Posterior vena cava (tissue), 2 donors: ENCODE results near the gene RNPEPL1. TPM values are rescaled to one million over a fixed set of nuclear protein-coding genes. Genes with fewer than 3 reads are reported as not detected.

Experiments
- DNase-seq: peaks from one replicate; pipeline ENCODE4 v3.0.0-alpha.2; 2020; ENCODE audit warnings: low spot score
- intact Hi-C, 2 donors: fragments of 100-400 bp; cut with DNase I; formaldehyde crosslinking; loops; one replicate each; pipeline versions ENCODE4 v1.14.1 to v1.14.2; 2022 to 2023
- total RNA-seq, 2 donors: library from RNA; stranded (reverse); fragmentation: NEBNext Ultra II Directional; extraction: Animal tissue kit (Norgen Biotek cat#: 25700); gene quantifications; one replicate each; pipeline ENCODE4 v1.2.1, GENCODE V29; 2021
- donor health status: DM: yes; HTN: yes; CAD: no.
- donor health status: DM: yes; HTN: yes; CAD: no.

Gene RNPEPL1
- total RNA-seq, 2 donors from 2014 or later, result 47.1 to 49.3 TPM

GRCh38 chr2:240586198-240586918, 18.1 kb downstream of the RNPEPL1 start, which contains the start of gene CAPN10:
CAPN10 (plus strand) TSS chr2:240586734; CDS start chr2:240586912, 178 bp downstream.
- peak; percentile 100 for DNase-seq

GRCh38 chr2:240586919-240587800, 18.9 kb downstream of the RNPEPL1 start:
- intact Hi-C loops, result no loop called here
- DNase-seq, result peak; percentile 86

More at GRCh38 chr2:240586198-240586918, 18.1 kb downstream of the RNPEPL1 start, which contains the start of gene CAPN10:
- intact Hi-C loops, result no loop called here

- peak; percentile 64 for DNase-seq
- intact Hi-C loops, result no loop called here
These were observed 19.8 kb downstream of the RNPEPL1 start for GRCh38 chr2:240588006-240588655.

GRCh38 chr2:240588669-240589068, 20.4 kb downstream of the RNPEPL1 start:
- intact Hi-C loops, result no loop called here
- peak; percentile 11 for DNase-seq

GRCh38 chr2:240589375-240589774, 21.1 kb downstream of the RNPEPL1 start:
- intact Hi-C loops, result no loop called here
- peak; percentile 75 for DNase-seq

- peak; percentile 72 for DNase-seq
- intact Hi-C loops, result no loop called here
These were observed 21.7 kb downstream of the RNPEPL1 start for GRCh38 chr2:240589850-240590525.

GRCh38 chr2:240590681-240591111, 22.4 kb downstream of the RNPEPL1 start:
- peak; percentile 76 for DNase-seq
- intact Hi-C loops, result no loop called here

- intact Hi-C loops, result no loop called here
- DNase-seq, result peak; percentile 59
These were observed 22.9 kb downstream of the RNPEPL1 start for GRCh38 chr2:240591226-240591625.

- intact Hi-C loops, result no loop called here
- peak; percentile 56 for DNase-seq
These were observed 23.5 kb downstream of the RNPEPL1 start for GRCh38 chr2:240591784-240592183.

- DNase-seq, result peak; percentile 67
- intact Hi-C loops, result no loop called here
These were observed 24.9 kb downstream of the RNPEPL1 start for GRCh38 chr2:240593026-240593702.

GRCh38 chr2:240593703-240594451, 25.6 kb downstream of the RNPEPL1 start:
- peak; percentile 75 for DNase-seq
- intact Hi-C loops, result no loop called here

- peak; percentile 74 for DNase-seq
- intact Hi-C loops, result no loop called here
These were observed 26.5 kb downstream of the RNPEPL1 start for GRCh38 chr2:240594511-240595380.

- DNase-seq, result peak; percentile 76
- intact Hi-C loops, result no loop called here
These were observed 27.2 kb downstream of the RNPEPL1 start for GRCh38 chr2:240595381-240596079.

GRCh38 chr2:240596080-240596460, 27.8 kb downstream of the RNPEPL1 start:
- intact Hi-C loops, result no loop called here
- peak; percentile 76 for DNase-seq

GRCh38 chr2:240596491-240596931, 28.2 kb downstream of the RNPEPL1 start:
- intact Hi-C loops, result no loop called here
- peak; percentile 81 for DNase-seq

- intact Hi-C loops, result no loop called here
- DNase-seq, result no peak
These were observed 28.8 kb downstream of the RNPEPL1 start for GRCh38 chr2:240597054-240597418.
